Measurements from ENCODE around the gene CCDC192.

CCDC192 gene

DNA sequence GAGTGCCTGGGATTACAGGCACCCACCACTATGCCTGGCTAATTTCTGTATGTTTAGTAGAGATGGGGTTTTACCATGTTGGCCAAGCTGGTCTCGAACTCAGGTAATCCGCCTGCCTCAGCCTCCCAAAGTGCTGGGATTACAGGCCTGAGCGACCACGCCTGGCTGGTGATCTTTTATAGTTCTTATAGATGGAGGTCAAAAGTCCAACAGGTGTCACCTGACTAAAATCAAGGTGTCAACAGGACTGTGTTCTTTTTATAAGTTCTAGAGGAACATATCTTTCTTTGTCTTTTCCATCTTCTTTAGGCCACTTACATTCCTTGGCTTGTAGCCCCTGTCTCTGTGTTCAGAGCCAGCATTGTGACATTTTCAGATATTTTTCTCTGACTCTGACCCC is 224.9 kb downstream of the CCDC192 start:
- DNase-seq: no peak

DNA sequence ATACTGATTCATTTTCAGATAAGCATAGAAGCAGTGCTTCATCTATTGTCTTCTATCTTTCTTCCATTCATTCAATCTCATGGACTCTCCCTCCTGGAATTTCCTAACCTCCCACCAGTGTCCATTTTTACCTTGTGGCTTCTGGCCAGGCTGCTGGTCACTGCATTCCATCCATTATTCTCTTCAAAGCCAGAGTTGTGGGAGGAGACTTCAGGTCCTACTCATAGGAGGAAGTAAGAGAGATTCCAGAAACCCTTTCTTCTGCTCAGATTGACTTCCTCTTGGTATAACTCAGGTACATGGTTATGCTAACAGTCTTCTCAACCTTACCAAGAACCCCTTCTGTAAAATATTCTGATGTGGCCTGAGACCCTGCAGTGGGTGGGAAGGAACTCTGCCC is 227.1 kb downstream of the CCDC192 start:
- no peak for DNase-seq

DNA sequence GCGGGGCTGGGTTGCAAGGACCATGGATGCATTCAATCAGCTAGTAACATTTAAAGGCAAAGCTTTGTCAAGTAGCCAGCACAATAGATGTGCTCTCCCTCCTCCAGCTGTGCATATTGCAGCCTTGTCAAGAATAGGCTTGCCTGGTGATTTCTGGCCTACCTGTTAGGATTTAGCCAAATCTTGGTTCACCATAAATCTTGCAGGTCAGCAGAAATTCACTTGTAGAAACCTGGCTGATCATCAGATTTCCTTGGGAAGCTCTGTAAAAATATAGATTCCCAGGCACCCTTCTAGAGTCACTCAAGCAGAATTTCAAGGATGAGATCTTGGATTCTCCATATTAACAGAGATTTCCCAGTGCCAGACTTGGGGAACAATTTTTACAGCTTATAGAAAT is 228.2 kb downstream of the CCDC192 start:
- DNase-seq: no peak

- DNase-seq: no peak
Observed at GRCh38 chr5:127933348-127933747, 230.2 kb downstream of the CCDC192 start.

GRCh38 chr5:127934791-127935256 is 231.6 kb downstream of the CCDC192 start:
- peak; percentile 98 for DNase-seq

GRCh38 chr5:127935398-127935797 is 232.2 kb downstream of the CCDC192 start:
- peak; percentile 38 for DNase-seq

DNA sequence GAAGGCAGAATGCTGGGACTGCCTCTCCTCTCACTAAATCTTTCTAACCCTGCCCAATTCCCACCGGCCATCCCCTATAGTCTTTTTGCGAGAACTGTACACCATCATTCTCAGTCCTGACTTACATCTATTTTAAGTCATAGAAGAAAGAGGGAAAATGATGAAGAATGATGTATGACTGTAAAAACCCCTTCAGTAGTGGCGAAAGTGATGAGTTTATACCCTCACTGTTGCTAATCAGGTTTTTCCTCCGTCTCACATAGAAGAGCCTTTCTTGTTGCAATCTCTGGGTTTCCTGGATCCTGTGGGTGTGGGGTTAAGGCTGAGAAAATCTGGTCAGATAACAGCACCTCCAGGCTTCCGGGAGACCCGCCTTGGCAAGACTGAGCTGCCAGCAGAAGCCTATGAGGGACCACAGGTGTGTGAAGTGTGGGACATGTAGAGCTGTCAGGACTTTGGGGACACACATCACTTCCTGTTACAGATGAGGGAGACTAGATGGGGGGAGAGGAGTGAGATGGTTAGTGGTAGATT is 233.3 kb downstream of the CCDC192 start:
- DNase-seq: no peak

GRCh38 chr5:127938746-127939145 is 235.6 kb downstream of the CCDC192 start:
- peak; percentile 91 for DNase-seq

DNA sequence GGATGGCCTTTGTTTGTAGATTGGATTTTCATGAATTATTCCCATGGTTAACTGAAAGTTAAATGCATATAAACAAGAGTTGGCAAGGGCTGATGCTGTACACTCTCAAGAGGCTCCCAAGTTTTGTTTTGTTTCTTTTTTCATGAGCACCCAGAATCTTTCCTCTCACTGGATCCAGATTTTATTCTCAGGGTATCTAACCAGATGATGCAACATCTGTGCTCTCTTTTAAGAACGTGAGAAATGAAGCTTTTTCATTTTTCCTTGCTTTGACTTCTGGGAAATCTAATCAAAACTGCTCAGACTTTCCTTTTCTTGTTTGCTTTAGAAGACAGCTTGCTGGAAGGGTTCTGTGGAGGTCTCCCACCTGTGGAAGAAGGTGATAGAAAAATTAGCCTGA is 237.7 kb downstream of the CCDC192 start:
- DNase-seq: no peak

GRCh38 chr5:127941646-127942045 is 238.5 kb downstream of the CCDC192 start:
- DNase-seq: peak; percentile 87

GRCh38 chr5:127942246-127943060 is 239.3 kb downstream of the CCDC192 start:
- peak; percentile 91 for DNase-seq

GRCh38 chr5:127943061-127943371 is 239.8 kb downstream of the CCDC192 start:
- no peak for DNase-seq

DNA sequence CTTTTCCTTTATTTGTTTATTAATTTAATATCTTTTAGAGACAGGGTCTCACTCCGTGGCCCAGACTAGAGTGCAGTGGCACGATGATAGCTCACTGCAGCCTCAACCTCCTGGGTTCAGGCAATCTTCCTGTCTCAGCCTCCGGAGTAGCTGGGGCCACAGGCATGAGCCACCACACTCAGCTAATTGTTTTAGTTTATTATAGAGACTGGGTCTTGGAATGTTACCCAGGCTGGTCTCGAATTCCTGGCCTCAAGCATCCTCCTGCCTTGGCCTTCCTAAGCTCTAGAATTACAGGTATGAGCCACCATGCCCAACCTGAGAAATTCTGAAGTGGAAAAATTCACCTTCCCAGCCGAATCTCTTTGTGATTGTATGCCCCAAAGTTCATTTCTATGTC is 240.9 kb downstream of the CCDC192 start:
- DNase-seq: no peak

DNA sequence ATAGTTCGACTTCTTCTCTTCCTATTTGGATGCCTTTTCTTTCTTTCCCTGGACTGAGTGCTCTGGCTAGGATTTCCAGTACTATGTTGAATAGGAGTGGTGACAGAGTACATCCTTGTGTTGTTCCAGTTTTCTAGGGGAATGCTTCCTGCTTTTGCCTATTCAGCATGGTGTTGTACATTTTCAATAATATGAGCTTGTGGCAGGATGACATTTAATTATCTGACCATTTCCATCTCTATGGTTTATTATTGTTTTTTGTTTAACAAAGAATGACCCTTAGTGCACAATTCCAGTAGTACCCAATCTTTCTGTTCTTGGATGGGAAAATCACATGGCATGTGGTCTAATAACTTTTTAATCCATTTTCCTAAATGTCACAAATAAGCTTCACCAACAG is 244.8 kb downstream of the CCDC192 start:
- no peak for DNase-seq

DNA sequence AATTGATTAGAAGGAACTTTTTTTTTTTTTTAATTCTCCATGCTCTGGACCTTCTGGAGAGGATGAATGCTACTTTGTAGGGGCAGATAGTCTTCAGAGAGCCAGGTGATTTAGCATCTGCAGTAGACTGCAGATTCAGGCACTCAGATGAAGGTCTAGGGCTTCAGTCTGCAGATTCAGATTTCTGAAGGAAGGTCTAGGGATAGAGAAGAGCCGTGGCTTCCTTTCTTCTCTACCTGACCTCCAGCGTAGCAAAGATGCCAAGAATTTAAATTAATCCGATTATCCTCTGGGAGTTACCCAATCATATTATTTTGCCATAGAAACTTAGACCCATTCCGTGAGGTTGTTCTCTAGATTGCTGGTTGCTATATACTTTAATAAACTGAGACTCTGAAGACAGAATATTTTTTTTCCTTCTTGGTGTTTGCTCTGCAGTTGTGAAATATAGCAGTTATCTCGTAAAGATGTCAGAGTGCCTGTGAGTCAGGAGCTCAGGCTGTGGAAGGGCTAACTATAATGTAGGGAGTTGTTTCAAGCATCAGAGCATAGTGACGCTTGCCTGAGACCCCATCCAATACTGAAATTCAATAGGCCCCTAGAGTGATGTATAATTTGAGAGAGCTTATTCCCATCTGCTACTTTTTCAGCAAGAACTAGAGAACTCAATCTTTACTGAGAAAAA is 247.7 kb downstream of the CCDC192 start:
- DNase-seq: peak; percentile 62

DNA sequence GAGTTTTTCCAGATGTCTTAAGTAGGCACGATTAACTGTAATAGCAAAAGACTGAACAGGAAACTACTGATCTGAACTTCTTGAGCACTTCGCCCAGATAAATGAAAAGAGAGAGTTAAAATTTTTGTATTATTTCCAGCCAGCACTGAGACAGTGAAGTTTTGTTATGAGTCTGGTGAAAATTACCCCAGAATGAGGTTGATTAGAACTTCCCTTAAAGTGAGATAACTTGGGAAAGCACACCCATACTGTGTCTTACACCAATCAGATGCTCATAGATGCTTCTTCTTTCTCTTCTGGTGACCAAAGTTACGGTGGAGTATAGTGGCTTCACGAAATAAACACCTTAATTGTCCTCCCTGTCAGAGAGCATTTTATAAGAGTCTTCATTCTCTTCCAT is 248.6 kb downstream of the CCDC192 start:
- DNase-seq: no peak

GRCh38 chr5:127957183-127957582 is 254.0 kb downstream of the CCDC192 start:
- DNase-seq: peak; percentile 81

DNA sequence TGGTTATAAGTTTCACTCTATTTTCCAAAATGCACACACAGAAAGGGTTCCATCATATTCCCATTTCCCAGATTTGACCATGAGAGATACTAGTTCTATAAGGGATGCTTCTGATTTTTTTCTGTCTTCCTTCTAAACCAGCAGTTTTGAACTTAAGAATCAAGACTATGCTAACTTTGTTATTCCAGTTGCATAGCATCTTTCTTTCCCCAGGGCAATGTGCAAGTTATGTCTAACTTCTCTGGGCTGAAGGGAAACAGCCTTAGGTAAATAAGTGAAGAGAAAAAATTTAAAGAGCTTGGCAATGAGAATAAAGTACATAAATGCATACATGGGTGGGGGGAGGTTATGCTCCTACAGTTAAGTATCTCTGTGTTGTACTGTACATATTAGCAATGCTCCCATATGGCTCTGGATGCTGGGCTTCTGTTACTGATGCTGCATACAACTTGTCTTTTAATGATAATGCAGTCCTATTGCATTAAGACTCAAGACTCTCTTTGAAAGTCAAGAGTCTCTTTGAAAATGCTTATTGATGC is 254.6 kb downstream of the CCDC192 start:
- no peak for DNase-seq

- DNase-seq: peak; percentile 63
Observed at GRCh38 chr5:127958421-127959011, 255.3 kb downstream of the CCDC192 start.

- peak; percentile 96 for DNase-seq
Observed at GRCh38 chr5:127959152-127959764, 256.1 kb downstream of the CCDC192 start.

GRCh38 chr5:127960270-127960691 is 257.1 kb downstream of the CCDC192 start:
- peak; percentile 74 for DNase-seq

GRCh38 chr5:127961006-127961762 is 258.0 kb downstream of the CCDC192 start:
- DNase-seq: no peak

All from NCI-H69 (cell line).